ENCODE results near the gene SERPINB8.
A peak's percentile ranks its signal among the peaks of the same experiment; 100 is the strongest.

The SERPINB8 gene

DNA sequence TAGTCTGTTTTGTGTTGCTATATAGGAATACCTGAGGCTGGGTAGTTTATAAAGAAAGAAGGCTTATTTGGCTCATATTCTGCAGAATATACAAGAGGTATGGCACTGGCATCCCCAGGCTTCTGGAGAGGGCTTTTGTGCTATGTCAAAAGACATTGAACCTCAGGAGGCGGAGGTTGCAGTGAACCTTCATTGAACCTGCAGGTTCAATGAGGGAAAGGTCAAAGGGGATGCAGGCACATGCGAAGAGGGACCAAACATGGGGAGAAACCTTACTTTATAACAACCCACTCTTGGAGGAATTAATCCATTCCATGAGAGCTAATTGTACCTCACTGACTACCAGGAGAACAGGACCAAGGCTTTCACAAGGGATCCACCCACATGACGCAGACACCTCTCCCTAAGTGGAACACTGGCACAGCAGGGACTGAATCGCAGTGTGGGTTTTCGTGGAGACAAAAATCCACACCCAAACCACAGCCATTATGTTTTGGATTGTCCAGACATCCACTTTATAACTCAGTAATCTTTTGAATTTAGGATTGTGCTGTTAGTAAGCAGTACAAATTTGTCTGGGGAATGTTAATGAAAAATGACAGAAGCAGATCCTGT lies 4.1 kb upstream of the SERPINB8 start:
- no peak for DNase-seq (ENCODE audit: low read depth)

GRCh38 chr18:63970809-63971205 lies 926 bp downstream of the SERPINB8 start:
- no peak for DNase-seq (ENCODE audit: low read depth)

DNA sequence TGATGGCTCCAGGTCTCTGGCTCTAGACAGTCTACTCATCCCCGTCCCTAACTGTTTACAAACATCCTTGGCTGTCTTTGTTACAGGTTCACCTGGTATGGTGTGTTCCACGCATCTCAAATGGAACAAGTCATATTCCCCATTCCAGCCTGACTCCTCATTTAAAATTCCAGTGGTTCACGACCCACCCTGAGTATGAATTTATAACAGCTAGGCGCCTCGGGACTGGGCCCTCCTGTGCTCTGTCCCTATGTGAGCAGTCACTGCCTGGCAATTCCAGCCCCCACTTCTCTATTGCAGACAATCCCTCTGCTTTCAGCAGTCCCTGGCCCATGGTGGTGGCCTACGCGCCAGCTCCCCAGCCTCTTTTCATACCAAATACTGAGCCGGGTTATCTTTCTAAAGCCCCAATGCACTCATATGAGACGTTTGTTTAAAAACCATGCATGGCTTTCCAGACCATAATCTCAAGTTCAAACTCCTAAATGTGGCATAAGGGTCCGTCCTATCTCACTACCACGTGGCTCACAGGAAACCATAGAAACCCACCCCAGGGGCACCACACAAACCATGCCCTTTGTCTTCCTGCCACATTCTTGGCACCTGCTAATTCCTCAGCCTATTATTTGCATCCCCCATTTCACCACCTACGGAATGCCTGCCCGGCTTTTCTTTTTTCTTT lies 1.6 kb downstream of the SERPINB8 start:
- no peak for DNase-seq (ENCODE audit: low read depth)

DNA sequence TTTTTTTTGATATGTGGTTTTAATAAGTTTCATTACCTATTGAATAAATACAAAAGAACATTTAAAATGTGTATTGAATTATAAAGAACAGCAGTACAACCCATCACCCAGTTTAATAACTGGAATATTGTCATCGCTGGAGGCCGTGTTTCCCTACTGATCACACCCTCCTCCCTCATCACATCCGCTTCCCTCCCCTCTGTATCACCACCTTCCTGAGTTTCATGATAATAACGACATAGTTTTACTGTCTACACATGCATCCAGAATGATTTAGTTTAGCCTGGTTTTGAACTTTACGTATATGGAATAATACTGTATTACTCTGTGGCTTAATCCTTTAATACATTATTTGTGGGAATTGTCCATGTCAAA lies 2.1 kb downstream of the SERPINB8 start:
- DNase-seq (ENCODE audit: low read depth) = no peak

- no peak for DNase-seq (ENCODE audit: low read depth)
Measured at GRCh38 chr18:63974991-63975390, 5.1 kb downstream of the SERPINB8 start.

GRCh38 chr18:63975628-63976027 lies 5.7 kb downstream of the SERPINB8 start:
- no peak for DNase-seq (ENCODE audit: low read depth)

DNA sequence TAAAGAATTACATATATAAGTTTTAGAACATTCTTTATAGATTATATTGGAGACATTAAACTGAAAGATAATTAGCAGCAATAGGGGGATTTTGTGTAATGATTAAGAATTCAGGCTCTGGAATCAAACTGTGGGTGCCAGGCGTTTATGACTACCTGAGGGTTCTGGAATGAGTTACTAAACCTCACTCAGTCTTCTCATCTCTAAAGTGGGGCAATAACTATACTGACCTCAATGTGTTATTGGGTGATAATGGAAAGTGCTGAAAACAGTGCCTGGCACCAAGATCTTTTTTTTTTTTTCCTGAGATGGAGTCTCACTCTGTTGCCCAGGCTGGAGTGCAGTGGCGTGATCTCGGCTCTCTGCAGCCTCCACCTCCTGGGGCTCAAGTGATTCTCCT lies 7.2 kb downstream of the SERPINB8 start:
- DNase-seq (ENCODE audit: low read depth) = no peak

DNA sequence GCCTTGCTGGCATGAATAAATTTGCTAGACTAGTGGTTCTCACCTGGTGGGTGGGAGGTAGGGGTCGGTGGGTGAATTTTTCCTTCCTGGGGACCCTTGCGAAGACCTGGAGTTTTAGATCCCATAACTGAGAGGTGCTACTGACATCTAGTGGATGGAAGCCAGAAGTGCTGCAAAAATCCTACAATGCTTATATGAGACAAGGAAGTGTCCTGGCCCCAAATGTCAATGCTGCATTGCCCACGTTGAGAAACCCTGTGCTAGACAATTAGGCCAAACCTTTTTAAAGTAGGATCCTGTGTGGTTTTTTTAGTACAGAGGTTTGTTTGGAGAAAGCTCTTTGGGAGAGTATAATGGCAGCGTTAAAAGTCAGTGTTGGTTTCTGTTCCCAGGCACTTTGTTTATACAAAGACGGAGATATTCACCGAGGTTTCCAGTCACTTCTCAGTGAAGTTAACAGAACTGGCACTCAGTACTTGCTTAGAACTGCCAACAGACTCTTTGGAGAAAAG lies 9.6 kb downstream of the SERPINB8 start:
- DNase-seq (ENCODE audit: low read depth) = peak; percentile 41

DNA sequence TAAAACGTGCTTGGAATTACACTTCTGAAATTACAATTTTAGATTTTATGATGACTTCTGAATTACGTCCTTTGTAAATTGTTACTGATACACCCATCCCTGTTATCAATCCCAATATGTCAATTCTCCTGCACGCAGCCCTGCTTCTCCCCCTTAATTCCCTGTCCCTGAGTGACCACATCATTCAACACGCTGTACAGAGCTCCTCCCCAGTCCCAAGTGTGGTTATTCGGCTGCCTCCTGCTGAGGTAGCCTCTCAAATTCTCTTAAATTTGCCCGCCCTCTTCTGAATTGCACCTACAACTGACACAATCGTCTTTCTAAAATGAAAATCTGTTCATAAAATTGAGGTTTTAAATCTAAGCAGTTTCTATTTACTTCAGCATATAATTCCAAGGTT lies 10.1 kb downstream of the SERPINB8 start:
- no peak for DNase-seq (ENCODE audit: low read depth)

DNA sequence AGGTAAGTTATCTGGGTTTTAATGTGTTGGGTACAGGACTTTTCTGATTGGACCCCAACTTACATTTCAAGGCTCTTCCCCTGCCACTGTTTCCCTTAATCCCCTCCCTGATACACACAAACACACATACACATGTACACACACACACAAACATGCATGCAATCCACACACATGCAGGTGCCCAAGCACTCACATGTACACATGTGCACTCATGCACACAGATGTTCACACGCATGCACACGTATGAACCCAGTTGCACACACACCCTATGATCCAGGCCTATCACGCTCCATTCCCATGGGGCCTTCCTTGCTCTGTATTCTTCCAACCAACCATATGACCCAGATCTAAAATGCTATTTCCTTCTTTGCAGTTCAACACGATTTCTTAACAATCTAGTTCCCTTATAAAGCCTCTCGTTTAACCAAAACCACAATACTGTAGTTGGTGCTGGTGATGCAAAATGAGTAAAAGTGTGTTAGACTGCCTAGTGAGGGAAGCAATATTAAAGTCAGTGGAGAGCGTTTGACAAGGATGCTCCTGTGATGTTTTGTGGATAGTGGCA lies 11.1 kb downstream of the SERPINB8 start:
- DNase-seq (ENCODE audit: low read depth) = no peak

GRCh38 chr18:63981719-63982118 lies 11.8 kb downstream of the SERPINB8 start:
- DNase-seq (ENCODE audit: low read depth) = no peak

- DNase-seq (ENCODE audit: low read depth) = no peak
Measured at GRCh38 chr18:63982361-63982760, 12.5 kb downstream of the SERPINB8 start.

DNA sequence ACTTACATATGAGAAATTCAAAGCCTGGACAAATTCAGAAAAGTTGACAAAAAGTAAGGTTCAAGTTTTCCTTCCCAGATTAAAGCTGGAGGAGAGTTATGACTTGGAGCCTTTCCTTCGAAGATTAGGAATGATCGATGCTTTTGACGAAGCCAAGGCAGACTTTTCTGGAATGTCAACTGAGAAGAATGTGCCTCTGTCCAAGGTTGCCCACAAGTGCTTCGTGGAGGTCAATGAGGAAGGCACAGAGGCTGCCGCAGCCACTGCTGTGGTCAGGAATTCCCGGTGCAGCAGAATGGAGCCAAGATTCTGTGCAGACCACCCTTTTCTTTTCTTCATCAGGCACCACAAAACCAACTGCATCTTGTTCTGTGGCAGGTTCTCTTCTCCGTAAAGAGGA lies 17.0 kb downstream of the SERPINB8 start:
- no peak for DNase-seq (ENCODE audit: low read depth)

DNA sequence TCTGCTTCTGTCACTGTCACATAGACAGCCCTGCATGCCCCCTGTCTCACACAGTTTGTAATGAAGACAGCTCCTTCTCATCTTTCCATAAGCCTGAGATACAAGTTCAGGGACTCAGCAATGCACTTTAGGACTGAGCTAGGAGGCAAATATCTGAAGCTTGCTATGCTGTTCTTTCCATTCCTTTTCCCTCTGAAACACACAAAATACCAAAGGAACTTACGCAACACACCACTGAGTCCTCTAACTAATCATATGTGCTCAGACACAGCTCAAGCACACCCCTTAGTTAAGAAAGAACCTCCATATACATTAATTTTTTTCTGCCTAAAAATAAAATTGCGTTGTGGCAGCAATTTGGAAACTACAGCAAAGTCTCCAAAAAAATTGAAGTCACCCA lies 17.9 kb downstream of the SERPINB8 start:
- no peak for DNase-seq (ENCODE audit: low read depth)

- DNase-seq (ENCODE audit: low read depth) = no peak
Measured at GRCh38 chr18:63992751-63993150, 22.9 kb downstream of the SERPINB8 start.

DNA sequence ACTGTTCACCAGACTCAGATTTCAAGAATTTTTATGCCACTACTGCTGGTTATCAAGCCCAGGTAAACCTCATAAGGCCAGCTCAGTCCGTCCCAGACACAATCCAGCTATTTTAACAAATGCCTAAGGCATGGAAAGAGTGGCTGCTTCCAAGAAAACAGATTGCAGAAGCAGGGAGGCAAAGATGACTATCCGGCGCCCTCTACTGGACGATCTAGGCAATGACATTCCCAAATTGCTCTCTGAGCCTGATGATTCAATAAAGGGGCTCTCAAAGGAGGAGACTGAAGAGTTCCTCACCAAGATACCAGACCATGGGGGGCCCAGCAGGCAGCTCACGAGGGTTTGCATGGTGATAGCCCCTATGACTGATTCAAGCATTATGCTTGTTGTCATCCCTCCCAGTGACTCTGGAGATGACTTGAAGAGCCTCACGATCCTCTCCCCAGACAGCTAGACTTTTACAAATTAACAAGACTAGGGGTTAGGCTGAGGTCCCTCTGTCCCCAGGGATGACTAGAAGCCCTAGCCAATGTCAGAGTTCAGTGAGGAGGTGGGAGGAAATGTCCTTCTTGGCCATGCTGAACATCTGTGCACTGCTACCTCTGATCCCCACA lies 25.0 kb downstream of the SERPINB8 start:
- peak; percentile 43 for DNase-seq (ENCODE audit: low read depth)

DNA sequence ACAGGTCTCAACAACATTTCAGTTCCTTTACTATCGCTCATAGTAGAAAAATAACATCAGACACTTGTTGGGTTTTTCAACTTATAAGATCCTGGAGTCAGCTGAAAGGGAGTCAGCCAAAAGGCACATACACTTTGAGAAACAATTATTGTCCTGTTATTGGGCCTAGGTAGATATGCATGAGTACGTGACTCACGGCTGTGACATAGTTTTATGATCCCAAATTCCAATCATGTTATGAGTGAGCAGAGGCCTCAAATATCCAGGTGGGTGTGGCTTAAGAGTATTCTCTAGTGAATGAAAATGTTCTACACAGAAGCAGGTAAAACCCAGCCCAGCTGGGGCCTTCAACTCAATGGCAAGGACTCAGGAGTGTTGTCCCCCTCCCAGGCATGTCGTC lies 27.2 kb downstream of the SERPINB8 start:
- no peak for DNase-seq (ENCODE audit: low read depth)

GRCh38 chr18:63997606-63998005 lies 27.7 kb downstream of the SERPINB8 start:
- DNase-seq (ENCODE audit: low read depth) = no peak

GRCh38 chr18:63999871-64000270 lies 30.0 kb downstream of the SERPINB8 start:
- DNase-seq (ENCODE audit: low read depth) = no peak

GRCh38 chr18:64002581-64002980 lies 32.7 kb downstream of the SERPINB8 start:
- no peak for DNase-seq (ENCODE audit: low read depth)

- DNase-seq (ENCODE audit: low read depth) = no peak
Measured at GRCh38 chr18:64009305-64009704, 39.4 kb downstream of the SERPINB8 start.

GRCh38 chr18:64011513-64011912 lies 41.6 kb downstream of the SERPINB8 start:
- no peak for DNase-seq (ENCODE audit: low read depth)

DNA sequence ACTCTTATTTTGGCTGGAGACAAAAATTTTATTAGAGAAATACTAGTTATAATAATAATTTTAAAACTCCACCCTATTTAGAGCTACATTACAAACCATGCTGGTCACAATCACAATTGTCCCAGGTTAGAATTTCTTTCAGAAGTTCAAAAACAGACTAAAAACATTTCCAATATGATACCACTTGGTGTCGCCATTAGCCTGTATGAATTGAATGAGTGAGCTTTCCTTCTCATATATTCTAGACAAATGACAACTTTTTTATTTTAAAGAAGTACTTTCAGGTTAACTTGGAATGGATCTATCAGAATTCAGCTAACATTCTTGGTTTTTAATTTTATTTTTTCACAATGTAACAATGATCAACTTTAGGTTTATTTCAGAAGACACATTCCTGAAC lies 48.0 kb downstream of the SERPINB8 start:
- peak; percentile 10 for DNase-seq (ENCODE audit: low read depth)

All from fibroblast of the conjunctiva (primary cell).